Activated CD4-positive, alpha-beta T cell treated with anti-CD3 and anti-CD28 coated beads, Interleukin-2, Interleukin-6, amounts not matched to agents 100 ng/mL and 50 ng/mL, durations not matched to agents 16 hours and 8 hours (primary cell): ENCODE measurements around the gene PLEKHA3.
A peak's percentile ranks its signal among the peaks of the same experiment; 100 is the strongest.
"Not testable (repeated sequence)": the region's sequence is repeated elsewhere in the genome, so short reads cannot be mapped to it uniquely, and the experiment has no call there.

Experiments used
- DNase-seq: peaks from one replicate; pipeline ENCODE4 v3.0.0-alpha.2; 2020

Gene PLEKHA3

GRCh38 chr2:178480227-178481181 is at the start of gene PLEKHA3:
Gene PLEKHA3 (plus strand): TSS chr2:178480457. CDS start chr2:178480870, 413 bp downstream.
- DNase-seq = peak; percentile 90

- DNase-seq = no peak
These were observed 43.6 kb upstream of the PLEKHA3 start for GRCh38 chr2:178436662-178437061.

- DNase-seq = no peak
These were observed 38.8 kb upstream of the PLEKHA3 start for GRCh38 chr2:178441426-178441825.

- no peak for DNase-seq
These were observed 31.1 kb upstream of the PLEKHA3 start for GRCh38 chr2:178448968-178449661.

GRCh38 chr2:178449700-178450523 is 30.3 kb upstream of the PLEKHA3 start:
- no peak for DNase-seq

- no peak for DNase-seq
These were observed 29.8 kb upstream of the PLEKHA3 start for GRCh38 chr2:178450524-178450773.

- peak; percentile 98 for DNase-seq
These were observed 29.3 kb upstream of the PLEKHA3 start, which contains the start of the genes PJVK and PRKRA for GRCh38 chr2:178450774-178451525. Gene PJVK (plus strand): TSS chr2:178451378. CDS start chr2:178453410, 2,032 bp downstream. Gene PRKRA (minus strand): TSS chr2:178451175. CDS start chr2:178451030, 145 bp downstream.

GRCh38 chr2:178452334-178452733 is 27.9 kb upstream of the PLEKHA3 start:
- DNase-seq = no peak

GRCh38 chr2:178452870-178453269 is 27.4 kb upstream of the PLEKHA3 start:
- DNase-seq = no peak

GRCh38 chr2:178455947-178456346 is 24.3 kb upstream of the PLEKHA3 start:
- no peak for DNase-seq

GRCh38 chr2:178457390-178457886 is 22.8 kb upstream of the PLEKHA3 start:
- DNase-seq = no peak

- DNase-seq = no peak
These were observed 10.9 kb upstream of the PLEKHA3 start for GRCh38 chr2:178469219-178469849.

GRCh38 chr2:178471313-178471712 is 8.9 kb upstream of the PLEKHA3 start:
- not testable (repeated sequence) for DNase-seq

- DNase-seq = no peak
These were observed 6.9 kb upstream of the PLEKHA3 start for GRCh38 chr2:178473373-178473772.

- no peak for DNase-seq
These were observed 6.3 kb upstream of the PLEKHA3 start for GRCh38 chr2:178473931-178474330.

GRCh38 chr2:178474560-178474959 is 5.7 kb upstream of the PLEKHA3 start:
- no peak for DNase-seq

GRCh38 chr2:178476477-178476876 is 3.8 kb upstream of the PLEKHA3 start:
- DNase-seq = no peak

GRCh38 chr2:178477443-178478129 is 2.7 kb upstream of the PLEKHA3 start:
- no peak for DNase-seq

GRCh38 chr2:178478130-178478438 is 2.2 kb upstream of the PLEKHA3 start:
- peak; percentile 29 for DNase-seq

- DNase-seq = peak; percentile 88
These were observed 1.6 kb upstream of the PLEKHA3 start, which contains the start of gene FKBP7 for GRCh38 chr2:178478439-178479274. Gene FKBP7 (minus strand): TSS chr2:178478600. CDS start chr2:178478499, 101 bp downstream.
